ENCODE results near the gene GNRH2. TPM values are rescaled to one million over a fixed set of nuclear protein-coding genes. Genes with fewer than 3 reads are reported as not detected.
A peak's percentile ranks its signal among the peaks of the same experiment; 100 is the strongest.
"Not testable (repeated sequence)": the region's sequence is repeated elsewhere in the genome, so short reads cannot be mapped to it uniquely, and the experiment has no call there.

Gene GNRH2
- total RNA-seq, 4 donors from 2014 or later = 0.83 TPM; not detected in 2

GRCh38 chr20:3074812-3075211 lies 31.4 kb downstream of the GNRH2 start:
- no peak overlapping the region for H3K4me3 ChIP-seq
- no peaks in the 10 kb centered on the region for H3K36me3 ChIP-seq
- no peak for TF ChIP-seq CTCF (IDR thresholded peaks at IDR 0.05)
- TF ChIP-seq POLR2A (IDR thresholded peaks at IDR 0.05) = no peak
- TF ChIP-seq POLR2AphosphoS5 (IDR thresholded peaks at IDR 0.05) = no peak
- no peak for TF ChIP-seq EP300 (IDR thresholded peaks at IDR 0.05)
- no peak overlapping the region for H3K27ac ChIP-seq
- peaks cover 24% of the 10 kb centered on the region for H3K27me3 ChIP-seq
- peaks cover 16% of the 10 kb centered on the region for H3K4me1 ChIP-seq
- H3K9me3 ChIP-seq = no peaks in the 10 kb centered on the region
- no peak for DNase-seq (ENCODE audit: low spot score in 2 of 2)
- WGBS = 64% methylated on average over 6 of the region's 6 CpGs

GRCh38 chr20:3075315-3075714 lies 31.9 kb downstream of the GNRH2 start:
- not testable (repeated sequence) for DNase-seq (ENCODE audit: low spot score in 2 of 2); H3K4me3 ChIP-seq; H3K27ac ChIP-seq; H3K9me3 ChIP-seq; H3K36me3 ChIP-seq
- Histone ChIP-seq H3K4me1 (peaks cover 16% of the 10 kb centered on the region), H3K27me3 (peaks cover 26% of the 10 kb centered on the region)
- WGBS = 77% methylated on average over 6 of the region's 6 CpGs

GRCh38 chr20:3077618-3078134 lies 34.3 kb downstream of the GNRH2 start:
- H3K4me3 ChIP-seq = no peak overlapping the region
- TF ChIP-seq EP300 (IDR thresholded peaks at IDR 0.05) = no peak
- no peaks in the 10 kb centered on the region for H3K9me3 ChIP-seq
- peaks cover 31% of the 10 kb centered on the region for H3K27me3 ChIP-seq
- no peaks in the 10 kb centered on the region for H3K36me3 ChIP-seq
- no peak overlapping the region for H3K27ac ChIP-seq
- 94% methylated on average over 4 of the region's 4 CpGs for WGBS
- no peak for DNase-seq (ENCODE audit: low spot score in 2 of 2)
- peaks cover 7% of the 10 kb centered on the region for H3K4me1 ChIP-seq

- no peak for DNase-seq (ENCODE audit: low spot score in 2 of 2)
- H3K4me1 ChIP-seq = peaks cover 14% of the 10 kb centered on the region
- no peak overlapping the region for H3K27ac ChIP-seq
Measured at GRCh38 chr20:3080939-3081388, 37.5 kb downstream of the GNRH2 start.

GRCh38 chr20:3081641-3082040 lies 38.2 kb downstream of the GNRH2 start:
- DNase-seq (ENCODE audit: low spot score in 2 of 2) = no peak
- WGBS = 88% methylated on average over 8 of the region's 11 CpGs
- no peaks in the 10 kb centered on the region for H3K9me3 ChIP-seq
- TF ChIP-seq CTCF (IDR thresholded peaks at IDR 0.05) (no peak), POLR2AphosphoS5 (IDR thresholded peaks at IDR 0.05) (no peak), EP300 (IDR thresholded peaks at IDR 0.05) (no peak), POLR2A (IDR thresholded peaks at IDR 0.05) (no peak)
- H3K36me3 ChIP-seq = no peaks in the 10 kb centered on the region
- peaks cover 14% of the 10 kb centered on the region for H3K4me1 ChIP-seq
- no peak overlapping the region for H3K4me3 ChIP-seq
- peaks cover 47% of the 10 kb centered on the region for H3K27me3 ChIP-seq
- no peak overlapping the region for H3K27ac ChIP-seq

More at GRCh38 chr20:3080939-3081388, 37.5 kb downstream of the GNRH2 start:
- Histone ChIP-seq H3K27me3 (peaks cover 47% of the 10 kb centered on the region), H3K36me3 (no peaks in the 10 kb centered on the region), H3K4me3 (no peak overlapping the region), H3K9me3 (no peaks in the 10 kb centered on the region)
- no peak for TF ChIP-seq POLR2AphosphoS5 (IDR thresholded peaks at IDR 0.05)
- no peak for TF ChIP-seq CTCF (IDR thresholded peaks at IDR 0.05)
- TF ChIP-seq POLR2A (IDR thresholded peaks at IDR 0.05) = no peak
- no peak for TF ChIP-seq EP300 (IDR thresholded peaks at IDR 0.05)
- WGBS = 41% methylated on average over 5 of the region's 6 CpGs

- no peak for DNase-seq (ENCODE audit: low spot score in 2 of 2)
Measured at GRCh38 chr20:3082306-3082951, 39.0 kb downstream of the GNRH2 start.

More at GRCh38 chr20:3082306-3082951, 39.0 kb downstream of the GNRH2 start:
- H3K4me1 ChIP-seq = peaks cover 14% of the 10 kb centered on the region
- peak overlapping the region; percentile 51 for H3K4me3 ChIP-seq
- TF ChIP-seq EP300 (IDR thresholded peaks at IDR 0.05) (no peak), POLR2AphosphoS5 (IDR thresholded peaks at IDR 0.05) (no peak), POLR2A (IDR thresholded peaks at IDR 0.05) (no peak), CTCF (IDR thresholded peaks at IDR 0.05) (no peak)
- WGBS = 38% methylated on average over 7 of the region's 71 CpGs
- H3K27me3 ChIP-seq = peaks cover 47% of the 10 kb centered on the region
- no peaks in the 10 kb centered on the region for H3K36me3 ChIP-seq
- H3K9me3 ChIP-seq = no peaks in the 10 kb centered on the region
- H3K27ac ChIP-seq = no peak overlapping the region
